Heart left ventricle (tissue), 16 donors: ENCODE results near the gene PSMD3. TPM values are rescaled to one million over a fixed set of nuclear protein-coding genes. Genes with fewer than 3 reads are reported as not detected.

Experiments used
- ATAC-seq, 4 donors: fragments of 200-7000 bp; cut with Tn5 transposase; one replicate each; pipeline ENCODE4 v1.9.1; 2020 to 2022; ENCODE audit warnings: moderate library complexity in 4 of 4, mild to moderate bottlenecking in 3 of 4, moderate number of reproducible peaks in 1 of 4
- DNase-seq, 5 donors: peaks; one replicate each; pipeline ENCODE4 v3.0.0-alpha.2; 2020
- H3K27ac ChIP-seq, 12 donors: fragments of 200-600 bp; sonication (generic) in 4 of 12; one replicate each; pipeline versions ENCODE4 v1.5.0 to v1.8.0; 2016 to 2022; ENCODE audit warnings: mild to moderate bottlenecking in 2 of 12
- H3K27me3 ChIP-seq, 9 donors: fragments of 200-600 bp; sonication (generic) in 2 of 9; one replicate each; pipeline versions ENCODE4 v1.5.1 to v1.8.0; 2016 to 2022; ENCODE audit warnings: mild to moderate bottlenecking in 3 of 9
- H3K36me3 ChIP-seq, 9 donors: fragments of 200-600 bp; sonication (generic) in 2 of 9; one replicate each; pipeline versions ENCODE4 v1.5.0 to v1.8.0; 2018 to 2022; ENCODE audit warnings: mild to moderate bottlenecking in 2 of 9
- H3K4me1 ChIP-seq, 12 donors: fragments of 200-600 bp; sonication (generic) in 4 of 12; one replicate each; pipeline versions ENCODE4 v1.5.0 to v1.8.0; 2016 to 2022; ENCODE audit warnings: mild to moderate bottlenecking in 3 of 12
- H3K4me3 ChIP-seq, 12 donors: fragments of 200-600 bp; sonication (generic) in 4 of 12; one replicate each; pipeline versions ENCODE4 v1.5.0 to v1.8.0; 2017 to 2022; ENCODE audit warnings: mild to moderate bottlenecking in 9 of 12, moderate library complexity in 4 of 12
- H3K9me3 ChIP-seq, 12 donors: fragments of 200-600 bp; sonication (generic) in 4 of 12; one replicate each; pipeline versions ENCODE4 v1.5.0 to v1.8.0; 2016 to 2022; ENCODE audit warnings: mild to moderate bottlenecking in 1 of 12
- CTCF ChIP-seq, 12 donors: fragments of 200-600 bp; sonication (generic) in 4 of 12; IDR thresholded peaks; one replicate each; pipeline versions ENCODE4 v1.5.0 to v1.8.0; 2018 to 2022; ENCODE audit warnings: antibody characterized with exemption in 12 of 12, mild to moderate bottlenecking in 5 of 12
- POLR2A ChIP-seq, 2 donors: fragments of 450-650 bp; IDR thresholded peaks; one replicate each; pipeline ENCODE4 v1.6.1; 2017; ENCODE audit warnings: antibody characterized with exemption in 2 of 2, mild to moderate bottlenecking in 2 of 2, moderate library complexity in 2 of 2
- WGBS, 4 donors: extraction: QIAGEN DNeasy Blood & Tissue Kit in 2 of 4; methylation state at CpG; one replicate each; pipeline versions ENCODE4 v1.1.5 to v1.1.7; 2013 to 2018; 5-methylcytosine and 5-hydroxymethylcytosine counted together
- intact Hi-C, 10 donors: fragments of 100-400 bp; cut with DNase I; formaldehyde crosslinking; loops; one replicate each; pipeline versions ENCODE4 v1.11.1 to v1.14.2; 2022
- polyA plus RNA-seq, 2 donors: library from polyadenylated mRNA; stranded (reverse); fragments of 200-250 nt; gene quantifications; one replicate each; pipeline ENCODE4 v1.2.3, GENCODE V29; 2013
- total RNA-seq, 9 donors: library from RNA; depleted of rRNA in 2 of 9; stranded (reverse); fragments of >200 nt in 2 of 9; fragmentation: NEBNext Ultra II Directional in 3 of 9; extraction: Animal tissue kit (Norgen Biotek cat#: 25700) in 3 of 9; gene quantifications; one replicate each; pipeline versions ENCODE4 v1.1.0 to v1.2.4, GENCODE V29; 2016 to 2023
- donor health status: ischemic (EF 13 %, LVEDD 7.1; RV severe dilation, severe dysfunction).
- donor health status: healthy with polysubstance abuse.
- donor health status: DM: no; HTN: yes; CAD: no.
- donor health status: DM: no; HTN: no; CAD: no.
- donor health status: ischemic (EF 25% LVEDD 6.9; RV normal size, moderate dysfunction).
- donor health status: ischemic (EF 25% LVEDD 5.7; RV mildly dilated, moderate dysfunction).
- donor health status: healthy.
- donor health status: DM: yes; HTN: yes; CAD: no.
- donor health status: ischemic (EF 35%, LVEDD 5.7; RV mildly dilated, moderate dysfunction).
- donor health status: nonischemic (EF 11% LVEDD 7.7; RV severe dilation, severe dysfunction).
- donor health status: DM: yes; HTN: yes; CAD: no.
- donor health status: PGD.
- donor health status: ischemic (EF 29% LVEDD 5.4; RV normal size, mild dysfunction).
- donor health status: nonischemic (EF 23%, LVEDD 6.1; RV moderate dilation, normal function).

PSMD3 gene
- total and polyA plus RNA-seq, 11 donors: 68.9 to 142 (median 83.3) TPM

DNA sequence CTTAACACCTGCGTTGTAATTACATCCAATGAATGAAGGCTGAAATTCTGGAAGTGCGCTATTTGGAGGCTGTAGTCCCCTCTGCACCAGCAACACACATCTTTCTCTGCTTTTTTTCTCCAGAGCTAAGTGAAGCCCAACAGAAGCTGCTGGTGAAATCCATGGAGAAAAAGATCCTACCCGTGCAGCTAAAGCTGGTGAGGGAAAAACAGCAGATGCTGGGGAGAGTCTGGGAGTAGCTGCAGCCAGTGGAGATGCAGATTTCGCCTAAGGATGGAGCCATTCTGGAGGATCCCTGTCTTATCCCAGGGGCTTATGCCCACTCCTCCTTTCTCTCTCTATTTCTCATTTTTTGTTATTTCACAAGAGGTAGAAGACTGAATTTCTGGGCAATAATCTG lies 4.8 kb upstream of the PSMD3 start:
- DNase-seq: no peak
- intact Hi-C loops: loop anchor here in 5 of 10 donors (2.0 to 10.0 kb wide), 4 partner anchors 15 to 221 kb away; no protein-coding TSS in a partner anchor
- H3K27me3 ChIP-seq: peaks cover 0 to 11% (median 0%) of the 10 kb centered on the region in 9 donors

DNA sequence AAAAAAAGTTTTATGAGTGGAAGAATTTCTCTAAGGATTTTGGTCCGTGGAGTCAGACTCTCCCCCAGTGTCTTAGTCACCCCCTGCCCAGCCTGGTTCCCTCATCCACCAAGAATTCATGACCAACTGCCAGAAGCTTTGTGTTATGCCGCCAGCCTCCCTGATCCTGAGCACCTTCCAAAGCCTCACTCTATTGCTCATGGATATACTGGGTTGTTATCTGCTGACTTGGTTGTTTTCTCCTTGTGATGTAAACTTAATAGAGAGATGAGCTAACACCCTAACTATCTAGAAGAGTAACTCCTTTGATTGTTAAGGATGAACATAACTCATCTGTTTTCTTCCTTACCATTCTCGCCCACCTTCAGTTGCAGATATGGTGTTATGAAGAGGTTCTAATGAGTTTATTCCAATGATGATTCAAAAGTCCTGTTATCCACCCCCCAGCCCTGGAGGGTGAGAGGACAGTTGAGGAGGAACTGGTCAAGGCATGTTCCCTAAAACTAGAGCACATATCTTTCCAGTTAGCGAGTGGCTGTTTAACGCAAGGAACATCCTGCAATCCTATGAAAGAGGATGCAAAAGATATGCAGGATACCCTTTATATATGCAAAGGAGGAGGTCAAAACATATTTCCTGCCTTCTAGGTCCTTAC lies 1.5 kb upstream of the PSMD3 start:
- H3K27ac ChIP-seq: peak overlapping the region in 1 of 12 donors; percentile 94
- intact Hi-C loops: loop anchor here in 6 of 10 donors (1.0 to 10.0 kb wide), 4 partner anchors 19 to 224 kb away; no protein-coding TSS in a partner anchor
- DNase-seq (no peak), ATAC-seq (no peak)
- TF ChIP-seq POLR2A (IDR thresholded peaks at IDR 0.05): no peak
- TF ChIP-seq CTCF (IDR thresholded peaks at IDR 0.05): no peak
- peak overlapping the region in 1 of 12 donors; percentile 99 for H3K4me3 ChIP-seq
- H3K4me1 ChIP-seq: peaks cover 7 to 42% (median 23%) of the 10 kb centered on the region in 12 donors
- no peaks in the 10 kb centered on the region for H3K9me3 ChIP-seq
- peaks cover 0 to 10% (median 4%) of the 10 kb centered on the region in 9 donors for H3K36me3 ChIP-seq
- WGBS, 4 donors: 71 to 81% (median 73%) methylated on average over 5 of the region's 5 CpGs
- peaks cover 0 to 6% (median 0%) of the 10 kb centered on the region in 9 donors for H3K27me3 ChIP-seq

More for the DNA sequence above, 4.8 kb upstream of the PSMD3 start:
- H3K27ac ChIP-seq: no peak overlapping the region
- peaks cover 0 to 47% (median 3%) of the 10 kb centered on the region in 12 donors for H3K4me1 ChIP-seq
- no peaks in the 10 kb centered on the region for H3K9me3 ChIP-seq
- ATAC-seq: no peak
- WGBS, 4 donors: 65 to 71% (median 67%) methylated on average over 4 of the region's 4 CpGs
- no peaks in the 10 kb centered on the region for H3K36me3 ChIP-seq
- no peak overlapping the region for H3K4me3 ChIP-seq
- no peak for TF ChIP-seq POLR2A (IDR thresholded peaks at IDR 0.05)
- TF ChIP-seq CTCF (IDR thresholded peaks at IDR 0.05): no peak

GRCh38 chr17:39979893-39980350 lies 685 bp upstream of the PSMD3 start:
- H3K27ac ChIP-seq: peak overlapping the region in 11 of 12 donors; percentile 59 to 99 (median 94)
- no peak for DNase-seq
- no peaks in the 10 kb centered on the region for H3K9me3 ChIP-seq
- intact Hi-C loops: loop anchor here in 8 of 10 donors (1.0 to 10.0 kb wide), 13 partner anchors 20 to 357 kb away; partner anchors contain the start of genes LRRC3C (in 2 of the 8), ORMDL3 (in 2 of the 8) and PPP1R1B (in 1 of the 8)
- peaks cover 0 to 3% (median 0%) of the 10 kb centered on the region in 9 donors for H3K27me3 ChIP-seq
- ATAC-seq: peak; percentile 1 to 12 (median 8)
- peaks cover 7 to 34% (median 23%) of the 10 kb centered on the region in 12 donors for H3K4me1 ChIP-seq
- TF ChIP-seq CTCF (IDR thresholded peaks at IDR 0.05): peak in 1 of 12 donors; percentile 4
- TF ChIP-seq POLR2A (IDR thresholded peaks at IDR 0.05): no peak
- H3K36me3 ChIP-seq: peaks cover 2 to 17% (median 12%) of the 10 kb centered on the region in 9 donors
- H3K4me3 ChIP-seq: peak overlapping the region; percentile 33 to 100 (median 94)
- 0 to 1% (median 0%) methylated on average over 10 of the region's 10 CpGs for WGBS, 4 donors

DNA sequence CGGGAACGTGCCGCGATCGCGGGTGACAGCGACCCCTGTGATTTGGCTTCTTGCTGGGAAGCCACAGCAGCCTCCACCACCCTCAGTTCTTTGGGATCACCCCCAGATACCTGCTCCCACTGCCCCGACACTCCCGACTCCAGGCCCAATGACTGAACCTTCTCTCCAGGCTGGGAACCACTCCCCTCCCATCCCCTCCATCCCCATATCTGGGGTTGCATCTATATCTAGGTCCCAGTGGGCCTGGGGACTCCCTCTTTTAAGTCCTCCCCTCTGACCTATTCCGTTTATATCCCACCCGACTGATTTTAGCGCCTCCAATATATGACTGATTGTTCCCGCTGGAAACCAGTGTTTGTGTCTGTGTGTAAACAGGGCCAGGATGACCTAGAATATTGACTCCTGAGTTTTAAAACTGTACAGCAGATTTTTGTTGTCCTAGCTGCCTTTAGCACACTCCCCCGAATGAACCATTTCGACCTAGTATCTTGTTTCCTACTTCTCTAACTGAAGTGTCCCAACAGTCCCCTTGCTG lies 667 bp downstream of the PSMD3 start:
- peaks cover 0 to 3% (median 0%) of the 10 kb centered on the region in 9 donors for H3K27me3 ChIP-seq
- 0 to 1% (median 1%) methylated on average over 8 to 15 of the region's 15 CpGs for WGBS, 4 donors
- peaks cover 5 to 31% (median 25%) of the 10 kb centered on the region in 9 donors for H3K36me3 ChIP-seq
- intact Hi-C loops: loop anchor here in 4 of 10 donors (2.0 to 10.0 kb wide), 6 partner anchors 22 to 358 kb away; partner anchors contain the start of genes LRRC3C (in 1 of the 4), ORMDL3 (in 1 of the 4) and PPP1R1B (in 1 of the 4)
- H3K4me1 ChIP-seq: peaks cover 7 to 34% (median 23%) of the 10 kb centered on the region in 12 donors
- no peak for DNase-seq
- peak in 1 of 4 donors; percentile 4 for ATAC-seq
- no peaks in the 10 kb centered on the region for H3K9me3 ChIP-seq
- H3K4me3 ChIP-seq: peak overlapping the region; percentile 74 to 100 (median 95)
- no peak for TF ChIP-seq POLR2A (IDR thresholded peaks at IDR 0.05)
- peak in 1 of 12 donors; percentile 18 for TF ChIP-seq CTCF (IDR thresholded peaks at IDR 0.05)
- peak overlapping the region; percentile 70 to 99 (median 92) for H3K27ac ChIP-seq
